IMR-90 (cell line): ENCODE results near the gene PPIB. TPM values are rescaled to one million over a fixed set of nuclear protein-coding genes. Genes with fewer than 3 reads are reported as not detected.

Source experiments
- ATAC-seq: fragments of 200-7000 bp; cut with Tn5 transposase; 2 replicates; pipeline ENCODE4 v1.9.1; 2020; ENCODE audit warnings: low read depth, mild to moderate bottlenecking, moderate library complexity
- BruUV-seq: library from RNA; stranded (reverse); fragments of 400-500 nt; replicated peaks from 2 replicates; lab custom pipeline; 2021; lab: Mats Ljungman, UMichigan
- CTCF ChIA-PET: fragments of 300-600 bp; formaldehyde crosslinking; extraction: SDS; loops from one replicate; lab custom pipeline; 2021; ENCODE audit warnings: antibody characterized with exemption; lab: Yijun Ruan, JAX
- POLR2A ChIA-PET: fragments of 300-600 bp; sonication (Branson Sonifier 250); formaldehyde crosslinking; loops from one replicate; lab custom pipeline; 2022; ENCODE audit warnings: antibody characterized with exemption; ENCODE audit not compliant: unreplicated experiment; lab: Charles Lee
- DNase-seq: peaks from one replicate; pipeline ENCODE4 v3.0.0; 2013
- H2AFZ ChIP-seq: replicated peaks from 2 replicates; pipeline ENCODE3; 2013; ENCODE audit warnings: low read length, mild to moderate bottlenecking; ENCODE audit not compliant: poor library complexity
- H2AK5ac ChIP-seq: 2 replicates; pipeline ENCODE4 v1.6.1; 2013; ENCODE audit warnings: low read depth, low read length, inconsistent platforms
- H2AK9ac ChIP-seq: replicated peaks from 2 replicates; pipeline ENCODE3; 2013; ENCODE audit warnings: mild to moderate bottlenecking, low read depth, low read length, moderate library complexity; ENCODE audit not compliant: poor library complexity
- H2BK120ac ChIP-seq: 2 replicates; pipeline ENCODE4 v1.6.1; 2013; ENCODE audit warnings: low read depth, low read length, inconsistent platforms
- H2BK15ac ChIP-seq: 3 replicates; pipeline ENCODE4 v1.6.1; 2013; ENCODE audit warnings: low read depth, low read length, inconsistent platforms
- H2BK20ac ChIP-seq: 2 replicates; pipeline ENCODE4 v1.6.1; 2013; ENCODE audit warnings: low read depth, mild to moderate bottlenecking, inconsistent platforms, low read length, moderate library complexity
- H2BK5ac ChIP-seq: 2 replicates; pipeline ENCODE4 v1.6.1; 2013; ENCODE audit warnings: mild to moderate bottlenecking, low read depth, low read length, inconsistent platforms; ENCODE audit not compliant: poor library complexity, severe bottlenecking
- H3K14ac ChIP-seq: replicated peaks from 2 replicates; pipeline ENCODE4 v1.6.1; 2013; ENCODE audit warnings: low read depth, low read length, inconsistent platforms
- H3K18ac ChIP-seq: 2 replicates; pipeline ENCODE4 v1.6.1; 2013; ENCODE audit warnings: low read depth, low read length, control low read depth
- H3K23ac ChIP-seq: 2 replicates; pipeline ENCODE4 v1.6.1; 2013; ENCODE audit warnings: low read depth, low read length, inconsistent platforms
- H3K27ac ChIP-seq: 2 replicates; pipeline ENCODE4 v1.5.1; 2013; ENCODE audit warnings: mild to moderate bottlenecking, control low read depth, low read length; ENCODE audit not compliant: insufficient read depth
- H3K27me3 ChIP-seq: 2 replicates; pipeline ENCODE4 v1.6.1; 2013; ENCODE audit warnings: low read length; ENCODE audit not compliant: control insufficient read depth, insufficient read depth
- H3K36me3 ChIP-seq: 2 replicates; pipeline ENCODE4 v1.6.1; 2013; ENCODE audit warnings: low read length, mixed read lengths; ENCODE audit not compliant: control insufficient read depth, insufficient read depth
- H3K4ac ChIP-seq: 2 replicates; pipeline ENCODE4 v1.6.1; 2013; ENCODE audit warnings: low read depth, low read length, inconsistent platforms
- H3K4me1 ChIP-seq: 2 replicates; pipeline ENCODE4 v1.6.1; 2013; ENCODE audit warnings: low read length, mixed read lengths; ENCODE audit not compliant: control insufficient read depth, insufficient read depth
- H3K4me2 ChIP-seq: 2 replicates; pipeline ENCODE4 v1.6.1; 2013; ENCODE audit warnings: low read depth, mild to moderate bottlenecking, control low read depth, low read length, moderate library complexity
- H3K4me3 ChIP-seq: 2 replicates; pipeline ENCODE4 v1.5.1; 2013; ENCODE audit warnings: low read depth, mild to moderate bottlenecking, control low read depth, low read length, moderate library complexity; ENCODE audit not compliant: insufficient read depth
- H3K56ac ChIP-seq: 2 replicates; pipeline ENCODE4 v1.6.1; 2013; ENCODE audit warnings: low read length, inconsistent platforms; ENCODE audit not compliant: insufficient read depth; ENCODE audit errors: extremely low read depth
- H3K79me1 ChIP-seq, 2 experiments: 2 replicates each; pipeline ENCODE4 v1.6.1; 2013; ENCODE audit warnings: low read length in 2 of 2, inconsistent platforms in 1 of 2, low read depth in 1 of 2
- H3K9ac ChIP-seq: 2 replicates; pipeline ENCODE4 v1.6.1; 2013; ENCODE audit warnings: low read depth, low read length, control low read depth
- H3K9me1 ChIP-seq: 2 replicates; pipeline ENCODE4 v1.6.1; 2013; ENCODE audit warnings: low read length, inconsistent platforms; ENCODE audit not compliant: insufficient read depth
- H3K9me3 ChIP-seq: 2 replicates; pipeline ENCODE4 v1.6.1; 2013; ENCODE audit warnings: low read length; ENCODE audit not compliant: control insufficient read depth, insufficient read depth
- H4K20me1 ChIP-seq: 2 replicates; pipeline ENCODE4 v1.6.1; 2013; ENCODE audit warnings: low read length, inconsistent platforms; ENCODE audit not compliant: insufficient read depth
- H4K5ac ChIP-seq: 2 replicates; pipeline ENCODE4 v1.6.1; 2013; ENCODE audit warnings: mild to moderate bottlenecking, low read depth, low read length, control low read depth
- H4K8ac ChIP-seq, 2 experiments: 2 replicates each; pipeline ENCODE4 v1.6.1; 2013; ENCODE audit warnings: low read depth in 2 of 2, low read length in 2 of 2, control low read depth in 1 of 2, inconsistent platforms in 1 of 2
- H4K91ac ChIP-seq: 2 replicates; pipeline ENCODE4 v1.6.1; 2013; ENCODE audit warnings: low read depth, low read length, inconsistent platforms; ENCODE audit not compliant: insufficient read depth
- CHD1 ChIP-seq: IDR thresholded peaks from 2 replicates; pipeline ENCODE4 v1.6.1; 2012; ENCODE audit warnings: low read depth, low read length, improper control_type of control experiment
- CTCF ChIP-seq: conservative IDR thresholded peaks from 2 replicates; pipeline ENCODE4 v1.5.1; 2012; ENCODE audit warnings: mild to moderate bottlenecking, low read depth, low read length, improper control_type of control experiment
- FOS ChIP-seq: fragments of 150-350 bp; IDR thresholded peaks from 2 replicates; pipeline ENCODE4 v1.6.1; 2016; ENCODE audit warnings: low read depth, low read length
- MAZ ChIP-seq: IDR thresholded peaks from 2 replicates; pipeline ENCODE4 v1.6.1; 2012; ENCODE audit warnings: low read depth, mild to moderate bottlenecking, low read length, improper control_type of control experiment, moderate library complexity, borderline replicate concordance
- MXI1 ChIP-seq: IDR thresholded peaks from 2 replicates; pipeline ENCODE4 v1.6.1; 2012; ENCODE audit warnings: low read depth, mild to moderate bottlenecking, low read length, moderate library complexity, borderline replicate concordance
- RCOR1 ChIP-seq: IDR thresholded peaks from 2 replicates; pipeline ENCODE4 v1.6.1; 2012; ENCODE audit warnings: mild to moderate bottlenecking, low read length, improper control_type of control experiment; ENCODE audit not compliant: insufficient replicate concordance
- RFX5 ChIP-seq: IDR thresholded peaks from 2 replicates; pipeline ENCODE4 v1.8.0; 2012; ENCODE audit warnings: low read depth, mild to moderate bottlenecking, low read length, moderate library complexity
- WGBS, 2 experiments: methylation state at CpG; one replicate each; pipeline versions ENCODE4 v1.1.5 to v1.1.7; 2013; ENCODE audit warnings: missing lambda C conversion rate in 2 of 2; ENCODE audit not compliant: insufficient read length in 1 of 2; ENCODE audit errors: extremely low coverage in 2 of 2; 5-methylcytosine and 5-hydroxymethylcytosine counted together
- dilution Hi-C: fragments of 300-500 bp; cut with HindIII; formaldehyde crosslinking; loops from one replicate; pipeline ENCODE4 v1.14.3; 2018; ENCODE audit warnings: low sequenced_read_pairs; ENCODE audit not compliant: unreplicated experiment
- in situ Hi-C: fragments of 300-500 bp; cut with MboI; formaldehyde crosslinking; loops from 3 replicates; pipeline ENCODE4 v1.14.3; 2019; ENCODE audit warnings: low sequenced_read_pairs, inconsistent platforms, mixed read lengths
- intact Hi-C: fragments of 100-400 bp; cut with micrococcal nuclease; formaldehyde crosslinking; loops from 2 replicates; pipeline ENCODE4 v1.10.0; 2022
- polyA plus RNA-seq, 3 experiments: library from polyadenylated mRNA; depleted of rRNA; stranded (reverse); fragments of >200 nt; gene quantifications; 2 replicates each; pipeline ENCODE4 v1.2.3, GENCODE V29; 2012; ENCODE audit warnings: low replicate concordance in 1 of 3
- total RNA-seq: library from RNA; depleted of rRNA; stranded (reverse); fragments of >200 nt; gene quantifications from 2 replicates; pipeline ENCODE4 v1.2.3, GENCODE V29; 2012

The PPIB gene
- total and polyA plus RNA-seq, 2 of the 4 experiments (the other 2 are of a cell fraction): 1,358 to 1,682 TPM

- Histone ChIP-seq H2AFZ (no peak overlapping the region), H3K36me3 (peaks cover 58% of the 10 kb centered on the region), H2AK9ac (no peak overlapping the region), H4K91ac (no peak overlapping the region), H4K8ac (no peak overlapping the region), H3K27ac (no peak overlapping the region), H2BK15ac (no peak overlapping the region), H4K20me1 (peaks cover 67% of the 10 kb centered on the region), H2AK5ac (no peak overlapping the region), H3K9ac (no peak overlapping the region), H3K23ac (no peak overlapping the region), H3K4me1 (peaks cover 3% of the 10 kb centered on the region; the same call in 1 of the 2 replicates), H3K14ac (no peak overlapping the region), H3K27me3 (peaks cover 15% of the 10 kb centered on the region), H3K4me2 (no peak overlapping the region), H2BK20ac (no peak overlapping the region), H3K9me3 (no peaks in the 10 kb centered on the region), H3K9me1 (peaks cover 8% of the 10 kb centered on the region), H3K4me3 (no peak overlapping the region), H3K4ac (no peak overlapping the region), H4K5ac (no peak overlapping the region), H3K56ac (no peak overlapping the region), H3K79me1 (peaks cover 27 to 33% of the 10 kb centered on the region in 2 experiments), H3K18ac (no peak overlapping the region), H2BK120ac (no peak overlapping the region), H2BK5ac (no peak overlapping the region)
- 97% methylated on average over 6 of the region's 15 CpGs; no CpG with 5 or more reads in 1 of the 2 experiments for WGBS, 2 experiments
- in situ Hi-C loops: no loop called here
- intact Hi-C loops: no loop called here
- POLR2A ChIA-PET: no interaction called here
- BruUV-seq: TSS peak; percentile 99
- no peak for DNase-seq
- CTCF ChIA-PET: no interaction called here
- dilution Hi-C loops: no loop called here
- no peak for ATAC-seq
- TF ChIP-seq RFX5: no peak
- TF ChIP-seq FOS: no peak
- TF ChIP-seq CHD1: no peak
- no peak for TF ChIP-seq MXI1
- TF ChIP-seq RCOR1: no peak
- no peak for TF ChIP-seq MAZ
- TF ChIP-seq CTCF: no peak
These were observed 6.8 kb downstream of the PPIB start for GRCh38 chr15:64155802-64156651.
